Neuronal stem cell (in vitro differentiated cells): Measurements from ENCODE around the gene BRSK2.

ENCODE experiments used
- DNase-seq: peaks from one replicate; pipeline ENCODE4 v3.0.0-alpha.2; 2013; ENCODE audit warnings: low spot score
- H2AFZ ChIP-seq: one replicate; pipeline ENCODE4 v1.6.1; 2013; ENCODE audit warnings: mild to moderate bottlenecking, low read length, inconsistent platforms
- H2AK5ac ChIP-seq: 2 replicates; pipeline ENCODE4 v1.6.1; 2013; ENCODE audit warnings: low read depth, mild to moderate bottlenecking, inconsistent platforms, low read length, moderate library complexity, mixed read lengths
- H2BK120ac ChIP-seq: 2 replicates; pipeline ENCODE4 v1.6.1; 2013; ENCODE audit warnings: low read depth, mild to moderate bottlenecking, inconsistent platforms, low read length, moderate library complexity, mixed read lengths
- H2BK12ac ChIP-seq: one replicate; pipeline ENCODE4 v1.6.1; 2013; ENCODE audit warnings: low read length, inconsistent platforms
- H2BK15ac ChIP-seq: 2 replicates; pipeline ENCODE4 v1.6.1; 2013; ENCODE audit warnings: mild to moderate bottlenecking, low read length, inconsistent platforms, mixed read lengths
- H2BK5ac ChIP-seq: one replicate; pipeline ENCODE4 v1.6.1; 2013; ENCODE audit warnings: inconsistent platforms, mild to moderate bottlenecking, low read length, moderate library complexity
- H3K14ac ChIP-seq: one replicate; pipeline ENCODE4 v1.6.1; 2013; ENCODE audit warnings: low read length, inconsistent platforms
- H3K18ac ChIP-seq: 2 replicates; pipeline ENCODE4 v1.6.1; 2013; ENCODE audit warnings: low read length, inconsistent platforms
- H3K23ac ChIP-seq: 2 replicates; pipeline ENCODE4 v1.6.1; 2013; ENCODE audit warnings: low read depth, mild to moderate bottlenecking, mixed read lengths, low read length, inconsistent platforms; ENCODE audit not compliant: poor library complexity
- H3K27ac ChIP-seq: replicated peaks from 3 replicates; pipeline ENCODE4 v1.5.1; 2013; ENCODE audit warnings: low read length, inconsistent platforms
- H3K27me3 ChIP-seq, 3 experiments: 2 replicates each; pipeline ENCODE4 v1.6.1; 2013; ENCODE audit warnings: low read length in 3 of 3, mild to moderate bottlenecking in 2 of 3, inconsistent platforms in 1 of 3, low read depth in 1 of 3, mixed read lengths in 1 of 3, moderate library complexity in 1 of 3; ENCODE audit not compliant: control insufficient read depth in 3 of 3, insufficient read depth in 3 of 3
- H3K36me3 ChIP-seq, 2 donors: replicated peaks in 1 of 2; 2 replicates each; pipeline ENCODE4 v1.6.1; 2013; ENCODE audit warnings: low read length in 2 of 2; ENCODE audit not compliant: control insufficient read depth in 2 of 2, insufficient read depth in 2 of 2
- H3K4ac ChIP-seq: 2 replicates; pipeline ENCODE4 v1.6.1; 2013; ENCODE audit warnings: inconsistent platforms, mild to moderate bottlenecking, low read length, moderate library complexity
- H3K4me1 ChIP-seq, 2 donors: 1 replicate in 1 of 2; 2 replicates in 1 of 2; pipeline ENCODE4 v1.6.1; 2013; ENCODE audit warnings: low read length in 2 of 2, low read depth in 1 of 2; ENCODE audit not compliant: control insufficient read depth in 2 of 2, insufficient read depth in 1 of 2
- H3K4me2 ChIP-seq: one replicate; pipeline ENCODE4 v1.6.1; 2013; ENCODE audit warnings: mild to moderate bottlenecking, low read length, inconsistent platforms; ENCODE audit not compliant: insufficient read depth, poor library complexity, severe bottlenecking
- H3K4me3 ChIP-seq, 2 donors: 2 replicates each; pipeline ENCODE4 v1.5.1; 2013; ENCODE audit warnings: low read length in 2 of 2, mild to moderate bottlenecking in 2 of 2, inconsistent platforms in 1 of 2, moderate library complexity in 1 of 2
- H3K79me1 ChIP-seq: one replicate; pipeline ENCODE4 v1.6.1; 2013; ENCODE audit warnings: low read depth, mild to moderate bottlenecking, inconsistent platforms, low read length, moderate library complexity
- H3K9ac ChIP-seq: one replicate; pipeline ENCODE4 v1.6.1; 2013; ENCODE audit warnings: mild to moderate bottlenecking, low read depth, low read length, inconsistent platforms; ENCODE audit not compliant: poor library complexity
- H3K9me3 ChIP-seq, 2 donors: replicated peaks in 1 of 2; 2 replicates each; pipeline versions ENCODE3 to v1.6.1; 2013; ENCODE audit warnings: low read length in 2 of 2, mild to moderate bottlenecking in 2 of 2, inconsistent platforms in 1 of 2, low read depth in 1 of 2, mixed read lengths in 1 of 2, moderate library complexity in 1 of 2; ENCODE audit not compliant: control insufficient read depth in 2 of 2, insufficient read depth in 1 of 2
- H4K8ac ChIP-seq: one replicate; pipeline ENCODE4 v1.6.1; 2013; ENCODE audit warnings: low read depth, mild to moderate bottlenecking, inconsistent platforms, low read length, moderate library complexity
- H4K91ac ChIP-seq: one replicate; pipeline ENCODE4 v1.6.1; 2013; ENCODE audit warnings: low read length, low read depth, mild to moderate bottlenecking, inconsistent platforms; ENCODE audit not compliant: poor library complexity
- WGBS, 2 donors: extraction: QIAGEN DNeasy Blood & Tissue Kit; methylation state at CpG; one replicate each; pipeline ENCODE4 v1.1.7; 2013; ENCODE audit warnings: missing lambda C conversion rate in 2 of 2, mixed read lengths in 1 of 2; ENCODE audit not compliant: insufficient read length in 2 of 2, insufficient replicate concordance in 1 of 2; ENCODE audit errors: extremely low coverage in 2 of 2; 5-methylcytosine and 5-hydroxymethylcytosine counted together

The BRSK2 gene

GRCh38 chr11:1484061-1484671 lies 94.4 kb downstream of the BRSK2 start:
- H2AK5ac ChIP-seq = peak overlapping the region; percentile 7
- H3K14ac ChIP-seq = peak overlapping the region; percentile 56
- H3K79me1 ChIP-seq = peaks cover 24% of the 10 kb centered on the region
- H2BK5ac ChIP-seq = peak overlapping the region; percentile 3
- H3K4ac ChIP-seq = no peak overlapping the region
- H2BK120ac ChIP-seq = peak overlapping the region; percentile 47
- no peak overlapping the region for H3K23ac ChIP-seq
- no peaks in the 10 kb centered on the region for H3K9me3 ChIP-seq
- H3K27me3 ChIP-seq = no peaks in the 10 kb centered on the region
- no peak for DNase-seq
- H4K8ac ChIP-seq = peak overlapping the region; percentile 65
- H3K4me2 ChIP-seq = no peak overlapping the region
- H3K18ac ChIP-seq = peak overlapping the region; percentile 28
- no CpG with 5 or more reads among the region's 17 CpGs for WGBS, 2 donors
- H3K4me3 ChIP-seq = no peak overlapping the region
- peak overlapping the region; percentile 21 for H3K9ac ChIP-seq
- no peak overlapping the region for H2AFZ ChIP-seq
- no peak overlapping the region for H2BK12ac ChIP-seq
- peaks cover 4 to 11% of the 10 kb centered on the region in 2 donors for H3K4me1 ChIP-seq
- H3K36me3 ChIP-seq = peaks cover under 1 to 7% of the 10 kb centered on the region in 2 donors
- no peak overlapping the region for H3K27ac ChIP-seq
- no peak overlapping the region for H4K91ac ChIP-seq
- no peak overlapping the region for H2BK15ac ChIP-seq

DNA sequence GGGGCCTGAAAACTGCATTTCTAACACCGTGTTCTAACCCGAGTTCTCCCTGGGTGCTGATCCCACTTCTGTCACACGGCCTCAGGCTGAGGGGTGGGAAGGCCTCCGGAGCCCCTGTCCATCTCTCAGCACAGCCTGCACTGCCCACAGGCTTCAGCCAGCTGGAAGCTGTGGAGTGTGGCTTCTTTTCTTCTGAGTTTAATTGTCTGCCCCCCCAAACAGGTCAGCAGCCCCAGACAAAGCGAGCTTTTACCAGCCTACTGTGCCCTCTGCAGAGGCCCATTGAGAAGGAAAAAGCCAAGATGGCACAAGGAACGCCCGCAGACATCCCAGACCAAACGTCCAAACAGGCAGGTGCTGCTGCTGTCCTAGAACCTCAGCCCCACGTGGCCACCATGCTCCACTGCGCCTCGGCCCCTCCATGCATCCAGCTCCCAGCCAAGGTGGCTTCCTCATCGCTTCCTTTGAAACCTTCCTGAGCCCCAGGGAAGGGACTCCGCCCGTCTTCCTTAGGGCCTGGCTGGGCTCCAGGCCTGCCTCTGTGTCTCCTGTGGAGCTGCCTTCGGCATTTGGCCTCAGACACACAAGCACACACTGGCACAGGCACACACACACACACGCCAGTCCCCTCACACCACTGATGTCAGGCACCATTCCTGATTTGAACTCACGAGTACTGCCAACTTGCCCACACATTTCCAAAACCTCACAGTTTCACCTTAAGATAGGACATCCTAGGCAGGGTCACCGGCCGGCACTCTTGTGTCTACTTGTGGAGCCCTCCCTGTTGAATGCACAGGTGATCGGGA lies 95.2 kb downstream of the BRSK2 start:
- no peak for DNase-seq

GRCh38 chr11:1485504-1485885 lies 95.8 kb downstream of the BRSK2 start:
- H3K27ac ChIP-seq = no peak overlapping the region
- H3K23ac ChIP-seq = no peak overlapping the region

More for the DNA sequence above, 95.2 kb downstream of the BRSK2 start:
- peak overlapping the region; percentile 55 for H3K23ac ChIP-seq
- WGBS, 2 donors = no CpG with 5 or more reads among the region's 20 CpGs
- H3K4me2 ChIP-seq = no peak overlapping the region
- no peak overlapping the region for H3K9ac ChIP-seq
- no peak overlapping the region for H3K4ac ChIP-seq
- H2BK5ac ChIP-seq = peak overlapping the region; percentile 3
- no peak overlapping the region for H2AFZ ChIP-seq
- no peak overlapping the region for H4K91ac ChIP-seq
- peaks cover 24% of the 10 kb centered on the region for H3K79me1 ChIP-seq
- no peak overlapping the region for H2BK15ac ChIP-seq
- no peak overlapping the region for H4K8ac ChIP-seq
- H3K4me1 ChIP-seq = peaks cover 4 to 11% of the 10 kb centered on the region in 2 donors
- H3K27me3 ChIP-seq = no peaks in the 10 kb centered on the region
- peak overlapping the region; percentile 7 for H2AK5ac ChIP-seq
- H3K18ac ChIP-seq = peak overlapping the region; percentile 28
- no peaks in the 10 kb centered on the region for H3K9me3 ChIP-seq
- no peak overlapping the region for H3K27ac ChIP-seq
- peak overlapping the region; percentile 47 for H2BK120ac ChIP-seq
- peak overlapping the region; percentile 30 for H2BK12ac ChIP-seq
- H3K14ac ChIP-seq = no peak overlapping the region
- H3K36me3 ChIP-seq = peaks cover 0 to 3% of the 10 kb centered on the region in 2 donors
- H3K4me3 ChIP-seq = no peak overlapping the region

More at GRCh38 chr11:1485504-1485885, 95.8 kb downstream of the BRSK2 start:
- no peak overlapping the region for H4K8ac ChIP-seq
- no peaks in the 10 kb centered on the region for H3K9me3 ChIP-seq
- H3K4me3 ChIP-seq = no peak overlapping the region
- H3K9ac ChIP-seq = no peak overlapping the region
- H3K4me2 ChIP-seq = no peak overlapping the region
- H3K18ac ChIP-seq = no peak overlapping the region
- H3K4ac ChIP-seq = no peak overlapping the region
- no peak overlapping the region for H2AFZ ChIP-seq
- DNase-seq = no peak
- peak overlapping the region; percentile 23 for H3K14ac ChIP-seq
- H3K36me3 ChIP-seq = no peaks in the 10 kb centered on the region
- WGBS, 2 donors = no CpG with 5 or more reads among the region's 17 CpGs
- no peaks in the 10 kb centered on the region for H3K27me3 ChIP-seq
- H2BK120ac ChIP-seq = peak overlapping the region; percentile 8
- no peak overlapping the region for H2AK5ac ChIP-seq
- no peak overlapping the region for H2BK5ac ChIP-seq
- H3K79me1 ChIP-seq = peaks cover 24% of the 10 kb centered on the region
- no peak overlapping the region for H2BK12ac ChIP-seq
- no peak overlapping the region for H2BK15ac ChIP-seq
- no peak overlapping the region for H4K91ac ChIP-seq
- H3K4me1 ChIP-seq = peaks cover 4 to 11% of the 10 kb centered on the region in 2 donors
